Heart left ventricle (tissue), 16 donors: Measurements from ENCODE around the gene KL. TPM values are rescaled to one million over a fixed set of nuclear protein-coding genes. Genes with fewer than 3 reads are reported as not detected.

Experiments
- ATAC-seq, 4 donors: fragments of 200-7000 bp; cut with Tn5 transposase; one replicate each; pipeline ENCODE4 v1.9.1; 2020 to 2022; ENCODE audit warnings: moderate library complexity in 4 of 4, mild to moderate bottlenecking in 3 of 4, moderate number of reproducible peaks in 1 of 4
- DNase-seq, 5 donors: peaks; one replicate each; pipeline ENCODE4 v3.0.0-alpha.2; 2020
- H3K27ac ChIP-seq, 12 donors: fragments of 200-600 bp; sonication (generic) in 4 of 12; one replicate each; pipeline versions ENCODE4 v1.5.0 to v1.8.0; 2016 to 2022; ENCODE audit warnings: mild to moderate bottlenecking in 2 of 12
- H3K27me3 ChIP-seq, 9 donors: fragments of 200-600 bp; sonication (generic) in 2 of 9; one replicate each; pipeline versions ENCODE4 v1.5.1 to v1.8.0; 2016 to 2022; ENCODE audit warnings: mild to moderate bottlenecking in 3 of 9
- H3K36me3 ChIP-seq, 9 donors: fragments of 200-600 bp; sonication (generic) in 2 of 9; one replicate each; pipeline versions ENCODE4 v1.5.0 to v1.8.0; 2018 to 2022; ENCODE audit warnings: mild to moderate bottlenecking in 2 of 9
- H3K4me1 ChIP-seq, 12 donors: fragments of 200-600 bp; sonication (generic) in 4 of 12; one replicate each; pipeline versions ENCODE4 v1.5.0 to v1.8.0; 2016 to 2022; ENCODE audit warnings: mild to moderate bottlenecking in 3 of 12
- H3K4me3 ChIP-seq, 12 donors: fragments of 200-600 bp; sonication (generic) in 4 of 12; one replicate each; pipeline versions ENCODE4 v1.5.0 to v1.8.0; 2017 to 2022; ENCODE audit warnings: mild to moderate bottlenecking in 9 of 12, moderate library complexity in 4 of 12
- H3K9me3 ChIP-seq, 12 donors: fragments of 200-600 bp; sonication (generic) in 4 of 12; one replicate each; pipeline versions ENCODE4 v1.5.0 to v1.8.0; 2016 to 2022; ENCODE audit warnings: mild to moderate bottlenecking in 1 of 12
- POLR2A ChIP-seq, 2 donors: fragments of 450-650 bp; IDR thresholded peaks; one replicate each; pipeline ENCODE4 v1.6.1; 2017; ENCODE audit warnings: antibody characterized with exemption in 2 of 2, mild to moderate bottlenecking in 2 of 2, moderate library complexity in 2 of 2
- WGBS, 4 donors: extraction: QIAGEN DNeasy Blood & Tissue Kit in 2 of 4; methylation state at CpG; one replicate each; pipeline versions ENCODE4 v1.1.5 to v1.1.7; 2013 to 2018; 5-methylcytosine and 5-hydroxymethylcytosine counted together
- intact Hi-C, 10 donors: fragments of 100-400 bp; cut with DNase I; formaldehyde crosslinking; loops; one replicate each; pipeline versions ENCODE4 v1.11.1 to v1.14.2; 2022
- long read RNA-seq, 3 donors: library from polyadenylated mRNA; unstranded; transcript quantifications; one replicate each; pipeline ENCODE4 v2.0.0, GENCODE V29; 2020 to 2021
- polyA plus RNA-seq, 2 donors: library from polyadenylated mRNA; stranded (reverse); fragments of 200-250 nt; gene quantifications; one replicate each; pipeline ENCODE4 v1.2.3, GENCODE V29; 2013
- total RNA-seq, 9 donors: library from RNA; depleted of rRNA in 2 of 9; stranded (reverse); fragments of >200 nt in 2 of 9; fragmentation: NEBNext Ultra II Directional in 3 of 9; extraction: Animal tissue kit (Norgen Biotek cat#: 25700) in 3 of 9; gene quantifications; one replicate each; pipeline versions ENCODE4 v1.1.0 to v1.2.4, GENCODE V29; 2016 to 2023
- TF ChIP-seq, protein P1 (sequence below), 12 donors: fragments of 200-600 bp; sonication (generic) in 4 of 12; IDR thresholded peaks; one replicate each; pipeline versions ENCODE4 v1.5.0 to v1.8.0; 2018 to 2022; ENCODE audit warnings: antibody characterized with exemption in 12 of 12, mild to moderate bottlenecking in 5 of 12
- donor health status: ischemic (EF 13 %, LVEDD 7.1; RV severe dilation, severe dysfunction).
- donor health status: healthy with polysubstance abuse.
- donor health status: DM: no; HTN: yes; CAD: no.
- donor health status: DM: no; HTN: no; CAD: no.
- donor health status: ischemic (EF 25% LVEDD 6.9; RV normal size, moderate dysfunction).
- donor health status: ischemic (EF 25% LVEDD 5.7; RV mildly dilated, moderate dysfunction).
- donor health status: healthy.
- donor health status: DM: yes; HTN: yes; CAD: no.
- donor health status: ischemic (EF 35%, LVEDD 5.7; RV mildly dilated, moderate dysfunction).
- donor health status: nonischemic (EF 11% LVEDD 7.7; RV severe dilation, severe dysfunction).
- donor health status: DM: yes; HTN: yes; CAD: no.
- donor health status: PGD.
- donor health status: ischemic (EF 29% LVEDD 5.4; RV normal size, mild dysfunction).
- donor health status: nonischemic (EF 23%, LVEDD 6.1; RV moderate dilation, normal function).

Gene KL
- total RNA-seq (1 to 10 TPM; 1.0 to 3.1 (median 1.7) TPM), polyA plus RNA-seq (1 to 10 TPM in 1 of 2 donors, under 1 TPM in 1; 0.34 to 1.7 TPM)
- long read RNA-seq, donor 1, partial matches to known transcripts: 0 of 1 reads
- long read RNA-seq, donor 1, other reads (novel, unspliced or antisense): 0 of 1 reads
- long read RNA-seq, donor 2, partial matches to known transcripts: 1 of 1 reads
- long read RNA-seq, donor 2, other reads (novel, unspliced or antisense): 0 of 1 reads
- long read RNA-seq, donor 3, full-length matches to known transcripts: 2 of 2 reads
- long read RNA-seq, donor 3, partial matches to known transcripts: 0 of 2 reads
- long read RNA-seq, donor 3, other reads (novel, unspliced or antisense): 0 of 2 reads

DNA sequence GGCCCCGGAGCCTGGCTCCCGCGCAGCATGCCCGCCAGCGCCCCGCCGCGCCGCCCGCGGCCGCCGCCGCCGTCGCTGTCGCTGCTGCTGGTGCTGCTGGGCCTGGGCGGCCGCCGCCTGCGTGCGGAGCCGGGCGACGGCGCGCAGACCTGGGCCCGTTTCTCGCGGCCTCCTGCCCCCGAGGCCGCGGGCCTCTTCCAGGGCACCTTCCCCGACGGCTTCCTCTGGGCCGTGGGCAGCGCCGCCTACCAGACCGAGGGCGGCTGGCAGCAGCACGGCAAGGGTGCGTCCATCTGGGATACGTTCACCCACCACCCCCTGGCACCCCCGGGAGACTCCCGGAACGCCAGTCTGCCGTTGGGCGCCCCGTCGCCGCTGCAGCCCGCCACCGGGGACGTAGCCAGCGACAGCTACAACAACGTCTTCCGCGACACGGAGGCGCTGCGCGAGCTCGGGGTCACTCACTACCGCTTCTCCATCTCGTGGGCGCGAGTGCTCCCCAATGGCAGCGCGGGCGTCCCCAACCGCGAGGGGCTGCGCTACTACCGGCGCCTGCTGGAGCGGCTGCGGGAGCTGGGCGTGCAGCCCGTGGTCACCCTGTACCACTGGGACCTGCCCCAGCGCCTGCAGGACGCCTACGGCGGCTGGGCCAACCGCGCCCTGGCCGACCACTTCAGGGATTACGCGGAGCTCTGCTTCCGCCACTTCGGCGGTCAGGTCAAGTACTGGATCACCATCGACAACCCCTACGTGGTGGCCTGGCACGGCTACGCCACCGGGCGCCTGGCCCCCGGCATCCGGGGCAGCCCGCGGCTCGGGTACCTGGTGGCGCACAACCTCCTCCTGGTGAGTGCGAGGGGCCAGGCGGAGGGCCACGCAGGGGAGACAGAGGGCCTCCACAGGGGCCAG is at the start of gene KL:
TSS of gene KL (plus strand) at position 10 of the 909 bp plus-strand sequence. CDS start at position 28, 18 bp downstream.
- peak within 1 kb of the TSS; percentile 68 to 93 (median 88) for H3K27ac ChIP-seq
- H3K4me3 ChIP-seq: peak within 1 kb of the TSS; percentile 42 to 69 (median 63)
- no peaks in the 10 kb centered on the region for H3K9me3 ChIP-seq
- H3K4me1 ChIP-seq: peaks cover 0 to 24% (median 11%) of the 10 kb centered on the region in 12 donors
- WGBS, 4 donors: 0 to 3% (median 2%) methylated on average over 1 to 106 of the region's 106 CpGs
- DNase-seq (peak; percentile 37 to 78 (median 50)), ATAC-seq (peak; percentile 10 to 72 (median 51))
- no peaks in the 10 kb centered on the region for H3K36me3 ChIP-seq
- peaks cover 0 to 33% (median 0%) of the 10 kb centered on the region in 9 donors for H3K27me3 ChIP-seq
- TF ChIP-seq, protein P1, sequence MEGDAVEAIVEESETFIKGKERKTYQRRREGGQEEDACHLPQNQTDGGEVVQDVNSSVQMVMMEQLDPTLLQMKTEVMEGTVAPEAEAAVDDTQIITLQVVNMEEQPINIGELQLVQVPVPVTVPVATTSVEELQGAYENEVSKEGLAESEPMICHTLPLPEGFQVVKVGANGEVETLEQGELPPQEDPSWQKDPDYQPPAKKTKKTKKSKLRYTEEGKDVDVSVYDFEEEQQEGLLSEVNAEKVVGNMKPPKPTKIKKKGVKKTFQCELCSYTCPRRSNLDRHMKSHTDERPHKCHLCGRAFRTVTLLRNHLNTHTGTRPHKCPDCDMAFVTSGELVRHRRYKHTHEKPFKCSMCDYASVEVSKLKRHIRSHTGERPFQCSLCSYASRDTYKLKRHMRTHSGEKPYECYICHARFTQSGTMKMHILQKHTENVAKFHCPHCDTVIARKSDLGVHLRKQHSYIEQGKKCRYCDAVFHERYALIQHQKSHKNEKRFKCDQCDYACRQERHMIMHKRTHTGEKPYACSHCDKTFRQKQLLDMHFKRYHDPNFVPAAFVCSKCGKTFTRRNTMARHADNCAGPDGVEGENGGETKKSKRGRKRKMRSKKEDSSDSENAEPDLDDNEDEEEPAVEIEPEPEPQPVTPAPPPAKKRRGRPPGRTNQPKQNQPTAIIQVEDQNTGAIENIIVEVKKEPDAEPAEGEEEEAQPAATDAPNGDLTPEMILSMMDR (IDR thresholded peaks at IDR 0.05): peak in 5 of 12 donors; percentile 4 to 37 (median 15)
- TF ChIP-seq POLR2A (IDR thresholded peaks at IDR 0.05): no peak
- intact Hi-C loops: loop anchor here in 4 of 10 donors (5.0 to 10.0 kb wide), 4 partner anchors 282 to 528 kb away; partner anchors contain the start of gene PDS5B (in 2 of the 4)

DNA sequence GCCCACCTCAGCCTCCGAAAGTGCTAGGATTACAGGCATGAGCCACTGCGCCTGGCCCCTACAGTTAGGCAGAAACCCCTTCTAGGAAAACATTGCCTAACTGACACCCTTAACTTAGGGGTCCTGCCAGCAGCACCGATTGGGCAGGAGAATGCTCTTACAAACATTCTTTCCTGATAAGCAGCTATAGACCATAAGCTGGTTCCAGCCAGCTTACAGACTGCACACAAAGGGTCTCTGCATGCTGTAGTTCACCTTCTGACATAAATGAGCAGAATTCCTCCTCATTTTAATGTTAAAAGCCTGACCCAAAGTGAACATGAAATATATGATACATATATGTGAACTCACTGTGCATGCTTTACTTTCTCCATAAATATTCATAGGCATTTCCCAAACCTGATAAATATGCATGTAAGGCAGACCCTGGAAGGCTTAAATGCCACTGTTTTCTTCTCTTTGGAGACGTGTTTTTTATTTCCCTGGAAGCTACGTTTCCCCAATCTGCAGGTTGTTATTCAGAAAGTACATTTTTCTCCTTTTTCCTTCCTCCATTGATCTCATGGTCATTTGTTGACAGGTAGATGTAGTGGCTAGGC is 48.5 kb upstream of the KL start:
- no peaks in the 10 kb centered on the region for H3K27me3 ChIP-seq
- H3K36me3 ChIP-seq: no peaks in the 10 kb centered on the region
- intact Hi-C loops: no loop called here
- TF ChIP-seq POLR2A (IDR thresholded peaks at IDR 0.05): no peak
- peaks cover 0 to 21% (median 14%) of the 10 kb centered on the region in 12 donors for H3K4me1 ChIP-seq
- no peak for DNase-seq
- no peaks in the 10 kb centered on the region for H3K9me3 ChIP-seq
- 49 to 81% (median 75%) methylated on average over 5 of the region's 5 CpGs for WGBS, 4 donors
- ATAC-seq: no peak
- H3K4me3 ChIP-seq: no peak overlapping the region
- H3K27ac ChIP-seq: no peak overlapping the region

DNA sequence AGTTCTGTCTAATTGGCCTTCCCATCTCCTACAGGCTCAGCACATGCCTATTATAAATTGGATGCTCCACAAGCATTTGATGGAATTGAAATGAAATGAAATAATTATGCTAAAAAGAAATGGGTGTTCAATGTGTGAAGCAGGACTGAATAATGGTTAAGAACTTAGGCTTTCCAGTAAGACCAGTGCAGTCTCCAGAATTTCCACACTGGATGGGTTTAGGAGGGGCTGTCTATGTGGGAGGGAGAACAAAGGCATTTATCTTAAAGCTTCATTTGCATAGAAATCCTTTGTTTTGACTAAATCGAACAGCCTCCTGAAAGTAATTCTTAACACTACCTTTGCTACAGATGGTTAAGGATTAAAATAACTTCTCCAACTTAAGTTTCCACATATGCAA is 47.9 kb upstream of the KL start:
- DNase-seq: no peak
- Histone ChIP-seq H3K4me3 (no peak overlapping the region), H3K4me1 (peaks cover 0 to 21% (median 14%) of the 10 kb centered on the region in 12 donors), H3K27me3 (no peaks in the 10 kb centered on the region), H3K27ac (peak overlapping the region in 4 of 12 donors; percentile 60 to 75 (median 74)), H3K36me3 (no peaks in the 10 kb centered on the region), H3K9me3 (no peaks in the 10 kb centered on the region)
- ATAC-seq: no peak
- intact Hi-C loops: no loop called here
- WGBS, 4 donors: 78 to 92% (median 83%) methylated on average over 1 of the region's 1 CpG
- TF ChIP-seq POLR2A (IDR thresholded peaks at IDR 0.05): no peak
- TF ChIP-seq, protein P1 (IDR thresholded peaks at IDR 0.05): no peak

DNA sequence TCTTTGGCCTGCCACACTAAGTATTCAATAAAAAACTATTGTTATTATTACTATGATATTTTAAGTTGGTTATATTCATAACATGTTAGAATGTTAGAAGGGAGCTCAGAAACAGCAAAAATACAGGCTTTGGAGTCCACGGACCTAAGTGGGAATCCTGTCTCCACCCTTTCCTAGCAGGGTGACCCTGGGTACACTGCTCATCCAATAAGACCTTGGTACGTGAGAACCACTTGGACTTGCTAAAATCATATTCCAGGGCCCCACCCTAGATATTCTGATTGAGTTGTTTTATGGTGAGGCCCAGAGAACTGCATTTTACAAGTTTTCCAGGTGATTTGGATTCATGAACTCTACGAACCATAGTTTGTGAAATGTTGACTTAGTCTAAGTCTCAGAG is 47.4 kb upstream of the KL start:
- intact Hi-C loops: no loop called here
- TF ChIP-seq, protein P1 (IDR thresholded peaks at IDR 0.05): no peak
- no peak for TF ChIP-seq POLR2A (IDR thresholded peaks at IDR 0.05)
- WGBS, 4 donors: 43 to 84% (median 49%) methylated on average over 3 of the region's 3 CpGs
- DNase-seq (no peak), ATAC-seq (peak in 1 of 4 donors; percentile 23)
- Histone ChIP-seq H3K27ac (peak overlapping the region; percentile 19 to 87 (median 75)), H3K9me3 (no peaks in the 10 kb centered on the region), H3K4me1 (peaks cover 0 to 21% (median 14%) of the 10 kb centered on the region in 12 donors), H3K36me3 (no peaks in the 10 kb centered on the region), H3K4me3 (no peak overlapping the region), H3K27me3 (no peaks in the 10 kb centered on the region)
